Mesenteric fat pad (tissue), 1 donor: ENCODE measurements around the gene G6PD. TPM values are rescaled to one million over a fixed set of nuclear protein-coding genes. Genes with fewer than 3 reads are reported as not detected.
"Not testable (repeated sequence)": the region's sequence is repeated elsewhere in the genome, so short reads cannot be mapped to it uniquely, and the experiment has no call there.

Experiments used
- DNase-seq: peaks from one replicate; pipeline ENCODE4 v3.0.0-alpha.2; 2020; ENCODE audit warnings: low spot score
- total RNA-seq: library from RNA; stranded (reverse); fragmentation: NEBNext Ultra II Directional; extraction: Animal tissue kit (Norgen Biotek cat#: 25700); gene quantifications from one replicate; pipeline ENCODE4 v1.2.1, GENCODE V29; 2021
- donor health status: DM: yes; HTN: yes; CAD: no.

Gene G6PD
- total RNA-seq, 1 donor from 2014 or later = 110 TPM

DNA sequence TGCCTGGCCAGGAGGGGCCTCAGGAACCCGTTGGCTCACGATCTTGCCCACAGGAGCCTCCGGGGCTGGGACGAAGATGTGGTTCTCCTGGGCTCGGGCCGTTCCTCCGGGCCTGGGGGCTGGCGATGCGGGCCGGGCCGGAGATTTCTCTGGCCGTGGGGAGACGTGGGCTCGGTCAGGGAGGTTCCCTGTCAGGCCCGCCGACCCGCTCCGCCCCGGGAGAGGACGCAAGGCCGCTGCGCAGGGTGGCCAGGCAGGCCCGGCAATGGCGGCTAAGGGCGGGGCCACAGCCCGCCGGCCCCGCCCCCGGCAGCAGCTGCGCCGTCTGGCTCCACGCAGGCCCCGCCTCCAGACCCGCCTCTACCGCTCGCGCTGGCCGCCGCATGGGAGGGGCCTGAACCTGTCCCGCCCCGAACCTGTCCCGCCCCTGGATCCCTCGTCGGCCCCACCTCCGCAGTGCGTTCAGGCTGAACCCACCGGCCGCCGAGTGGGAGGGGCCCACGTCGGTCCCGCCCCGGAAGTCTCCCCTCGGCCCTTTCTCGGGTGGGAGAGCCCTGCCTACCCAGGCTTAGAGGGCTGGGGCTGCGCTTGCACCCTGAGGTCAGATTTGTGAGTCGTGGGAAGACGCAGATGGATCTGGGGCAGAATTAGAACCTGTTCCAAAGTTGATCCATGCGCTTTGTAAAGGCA is 30.5 kb downstream of the G6PD start, which contains the start of gene FAM3A:
TSS of gene FAM3A (minus strand) at position 267 of the 690 bp plus-strand sequence. CDS start 460 bp downstream, outside the sequence.
- DNase-seq = peak; percentile 97

DNA sequence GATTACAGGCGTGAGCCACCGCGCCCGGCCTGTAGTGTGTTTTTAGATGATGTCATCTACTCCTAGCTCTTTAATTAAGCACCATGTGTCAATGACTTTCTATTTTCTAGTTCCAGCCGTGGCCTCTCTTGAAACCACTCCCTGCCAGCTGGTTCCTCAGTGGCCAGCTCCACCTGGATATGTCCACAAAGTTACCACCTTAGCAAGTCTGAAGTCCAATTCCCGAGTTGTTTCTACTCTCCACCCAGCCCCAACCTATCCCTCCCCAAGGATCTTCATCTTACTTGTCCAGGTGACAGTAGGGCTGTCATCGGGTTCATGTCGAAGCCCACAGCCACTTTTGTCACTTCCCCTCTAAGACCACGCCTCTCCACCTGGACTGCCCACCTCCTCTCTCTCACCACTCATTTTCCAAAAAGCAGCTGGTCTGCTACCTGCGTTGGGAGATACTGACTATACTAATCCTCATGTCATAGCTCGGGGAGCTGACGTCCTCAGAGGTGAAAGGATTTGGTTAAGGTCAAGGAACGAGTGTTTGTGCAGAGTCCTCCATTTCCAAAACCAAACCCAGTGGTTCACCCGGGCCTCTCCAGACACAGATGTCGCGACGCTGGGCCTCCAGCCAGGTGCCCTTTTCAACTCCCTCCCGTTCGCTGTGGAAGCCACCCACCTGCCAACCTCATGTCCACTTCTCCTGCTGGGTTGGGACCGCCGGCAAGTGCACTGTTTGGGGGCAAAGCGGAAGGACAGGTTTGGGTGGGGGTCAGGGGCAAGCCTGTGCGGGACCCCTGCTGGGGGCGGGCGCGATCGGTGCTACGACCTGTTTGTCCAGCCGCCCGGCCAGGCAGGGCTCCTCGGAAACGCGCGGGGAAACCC is 31.3 kb downstream of the G6PD start:
- no peak for DNase-seq

DNA sequence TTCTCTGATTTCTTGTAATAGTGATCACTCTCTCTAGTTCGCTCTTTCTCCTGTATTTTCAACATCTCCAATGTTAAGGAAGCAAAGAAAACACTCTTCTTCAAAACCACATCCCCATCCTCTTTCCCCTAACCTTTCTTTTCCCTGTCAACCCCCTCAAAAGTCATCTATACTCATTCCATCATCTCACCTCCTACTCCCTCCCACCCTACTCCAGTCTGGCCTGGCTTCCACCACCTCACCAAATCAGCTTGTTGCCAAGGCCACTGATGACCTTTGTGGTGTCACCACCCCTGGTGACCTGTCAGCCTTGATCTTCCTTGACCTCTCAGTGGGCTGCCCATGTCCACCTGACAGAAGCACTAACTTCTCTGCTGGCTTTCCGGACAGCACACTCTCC is 32.9 kb downstream of the G6PD start:
- DNase-seq = no peak

DNA sequence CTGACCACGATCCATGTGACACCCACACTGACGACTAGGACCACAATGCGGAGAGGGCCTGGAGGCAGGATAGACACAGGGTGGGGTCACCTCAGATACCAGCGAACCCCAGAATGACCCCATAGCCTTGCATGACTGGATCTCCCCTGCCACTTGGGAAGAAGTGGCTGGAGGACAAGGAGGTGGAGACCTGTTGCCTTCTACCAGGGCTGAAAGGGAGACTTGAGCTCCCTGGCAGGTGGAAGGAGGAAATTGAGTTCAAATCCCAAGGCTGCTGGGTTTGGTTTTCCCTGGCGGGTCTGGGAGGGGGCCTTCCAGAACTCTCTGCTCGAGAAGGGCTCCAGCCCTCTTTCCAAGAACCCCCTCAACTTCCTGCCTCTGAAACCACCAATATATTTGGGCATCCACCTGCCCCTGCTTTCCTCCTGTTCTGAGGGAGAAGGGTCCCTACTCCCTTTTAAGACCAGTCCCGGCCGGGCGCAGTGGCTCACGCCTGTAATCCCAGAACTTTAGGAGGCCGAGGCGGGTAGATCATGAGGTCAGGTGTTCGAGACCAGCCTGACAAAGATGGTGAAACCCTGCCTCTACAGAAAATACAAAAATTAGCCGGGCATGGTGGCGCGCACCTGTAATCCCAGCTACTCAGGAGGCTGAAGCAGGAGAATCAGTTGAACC is 33.6 kb downstream of the G6PD start:
- DNase-seq = no peak

DNA sequence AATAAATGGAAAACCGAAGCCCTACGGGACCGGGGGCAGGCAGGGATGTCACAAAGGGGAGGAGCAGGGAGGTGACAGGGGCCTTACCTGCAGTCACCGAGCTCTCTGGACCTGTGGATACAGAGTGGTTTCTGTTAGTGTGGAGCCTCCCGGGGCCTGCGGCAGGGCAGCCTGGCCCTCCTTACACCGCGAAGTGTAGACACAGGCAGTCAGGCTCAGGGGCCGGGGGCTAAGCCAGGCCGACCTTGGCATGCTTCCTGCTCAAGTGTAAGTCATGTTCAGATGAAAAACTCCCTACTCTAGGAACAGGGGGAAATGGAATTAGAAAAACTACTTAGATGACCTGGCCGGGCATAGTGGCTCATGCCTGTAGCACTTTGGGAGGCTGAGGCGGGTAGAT is 34.9 kb downstream of the G6PD start:
- DNase-seq = no peak

DNA sequence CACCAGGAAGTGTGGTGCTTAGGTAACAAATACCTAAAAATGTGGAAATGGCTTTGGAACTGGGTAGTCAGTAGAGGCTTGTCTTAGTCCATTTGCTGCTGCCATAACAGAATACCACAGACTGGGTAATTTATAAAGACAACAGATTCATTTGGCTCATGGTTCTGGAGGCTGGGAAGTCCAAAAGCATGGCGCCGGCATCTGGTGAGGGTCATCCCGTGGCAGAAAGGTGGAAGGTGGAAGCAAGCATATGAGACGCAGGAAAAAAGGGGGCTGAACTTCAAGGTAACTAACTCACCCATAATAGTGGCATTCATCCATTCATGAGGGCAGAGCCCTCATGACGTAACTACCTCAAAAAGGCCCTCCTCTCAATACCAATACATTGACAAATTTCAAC is 37.2 kb downstream of the G6PD start:
- DNase-seq = no peak

DNA sequence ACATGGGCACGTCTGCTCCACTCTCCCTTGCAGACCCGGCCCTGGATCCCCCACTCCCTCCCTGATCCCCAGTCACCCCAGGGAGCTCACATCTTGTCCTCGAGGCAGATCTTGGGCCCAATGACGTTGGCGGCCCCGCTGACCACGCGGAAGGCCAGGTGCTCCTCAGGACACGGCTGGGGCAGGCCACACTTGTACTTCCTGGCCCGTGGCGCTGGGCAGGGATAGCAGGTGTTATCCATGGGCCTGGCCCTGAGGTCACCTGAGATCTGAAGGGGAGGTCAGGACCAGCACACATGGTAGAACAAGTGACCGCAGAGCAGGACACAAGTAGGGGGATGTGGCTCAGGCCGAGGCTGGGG is 38.3 kb downstream of the G6PD start:
- no peak for DNase-seq

DNA sequence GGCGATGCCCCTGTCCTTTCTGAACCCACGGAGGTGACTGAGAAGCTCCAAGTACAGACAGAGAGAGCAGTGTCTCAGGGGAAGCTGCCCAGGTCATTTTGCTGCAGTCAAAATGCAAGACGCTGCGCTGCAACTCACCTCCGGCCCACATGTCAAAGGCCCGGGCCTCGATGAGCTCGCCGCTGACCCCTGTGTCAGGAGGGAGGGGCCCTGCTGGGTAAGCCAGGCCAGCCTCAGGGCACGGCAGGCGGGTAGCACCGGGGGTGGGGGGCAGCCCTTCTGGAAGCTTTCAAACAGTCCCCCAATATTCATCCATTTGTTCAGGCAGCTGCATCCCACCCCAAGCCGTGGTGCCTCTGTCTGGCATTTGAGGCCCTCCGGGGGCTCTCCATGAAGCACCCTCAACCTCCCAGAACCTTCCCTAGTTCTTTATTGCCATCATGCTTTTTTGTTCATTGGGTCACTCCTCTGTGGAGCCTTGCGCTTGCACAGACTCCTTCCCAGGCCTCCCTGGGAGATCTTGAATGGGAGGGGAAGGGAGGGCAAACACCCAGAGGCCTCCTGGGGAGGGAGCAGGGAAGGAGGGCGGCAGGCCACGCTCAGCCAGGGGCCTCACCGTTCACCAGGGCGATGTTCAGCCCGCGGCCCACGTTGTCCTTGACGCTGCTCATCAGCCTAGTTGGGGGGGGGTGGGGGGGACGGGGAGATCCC is 38.8 kb downstream of the G6PD start:
- DNase-seq = no peak

DNA sequence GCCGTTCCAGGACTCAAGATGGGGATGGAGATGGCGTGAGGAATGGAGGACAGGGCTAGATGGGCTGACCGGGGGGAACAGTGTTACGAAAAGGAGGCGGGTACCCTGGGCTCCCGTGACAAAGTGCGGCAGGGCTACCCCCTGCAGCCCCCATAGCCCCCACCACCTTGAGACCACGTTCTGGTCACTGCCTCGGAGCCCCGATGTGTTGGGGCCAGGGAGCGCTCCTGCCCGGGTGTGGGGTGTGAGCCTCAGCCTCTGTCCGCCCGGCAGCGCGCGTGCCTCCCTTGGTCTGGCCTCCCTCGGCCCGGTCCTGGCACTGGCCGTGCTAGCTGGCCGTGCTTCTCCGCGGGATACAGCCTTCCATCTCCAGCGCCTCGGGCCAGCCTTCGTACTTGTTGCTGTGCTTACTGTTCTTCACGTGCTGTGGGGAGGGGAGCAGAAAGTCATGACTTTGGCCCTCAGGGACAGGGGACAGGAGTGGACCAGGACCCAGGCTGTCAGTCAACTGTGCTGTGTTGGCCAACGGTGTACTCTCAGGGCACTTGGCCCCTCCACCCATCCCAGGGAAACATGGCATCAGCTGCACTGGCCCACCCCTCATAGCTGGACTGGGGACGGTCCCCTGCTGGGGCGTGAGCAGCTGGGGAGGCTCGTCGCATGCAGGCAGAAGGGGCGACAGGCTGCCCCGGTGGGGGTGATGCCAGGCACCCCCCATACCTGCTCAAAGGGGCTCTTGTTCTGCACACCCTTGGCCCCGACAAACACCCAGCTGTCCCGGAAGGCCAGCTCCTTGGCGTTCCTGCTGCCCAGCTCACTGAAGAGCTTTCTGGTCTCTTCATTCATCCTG is 39.9 kb downstream of the G6PD start:
- no peak for DNase-seq

DNA sequence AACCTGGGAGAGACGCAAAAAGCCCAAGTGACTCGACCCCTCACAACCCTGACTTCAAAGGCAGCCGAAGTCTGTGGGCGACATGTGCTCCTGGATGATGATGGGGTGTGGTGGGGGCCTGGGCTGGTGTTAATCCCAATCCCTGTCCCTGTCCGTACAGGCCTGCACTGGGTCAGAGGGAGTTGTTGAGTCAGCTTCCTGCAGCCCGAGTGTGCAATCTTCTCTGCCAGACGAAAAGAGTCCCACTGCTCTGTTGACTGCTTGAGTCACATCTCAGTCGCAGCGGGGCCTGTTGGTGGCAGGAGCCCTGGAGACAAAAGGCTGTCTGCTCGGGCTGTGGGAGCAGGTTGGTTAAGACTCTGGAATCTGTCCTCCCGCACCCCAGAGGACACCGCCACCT is 40.9 kb downstream of the G6PD start:
- no peak for DNase-seq

DNA sequence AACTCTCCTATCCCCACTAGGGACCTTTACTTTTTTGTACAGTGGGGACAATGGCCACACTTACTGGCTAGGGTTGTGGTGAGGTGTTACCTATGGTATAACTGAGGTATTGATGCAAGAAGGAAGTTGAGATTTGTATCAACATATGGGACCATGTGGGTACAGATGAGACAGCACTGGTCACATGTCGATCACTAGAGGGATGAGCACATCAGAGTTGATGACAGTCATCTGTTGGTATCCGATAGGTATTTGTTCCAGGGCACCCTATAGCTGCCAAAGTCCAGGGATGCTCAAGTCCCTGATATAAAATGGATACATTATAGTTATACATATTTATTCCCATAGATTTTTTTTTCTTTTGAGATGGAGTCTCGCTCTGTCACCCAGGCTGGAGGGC is 43.7 kb downstream of the G6PD start:
- no peak for DNase-seq

DNA sequence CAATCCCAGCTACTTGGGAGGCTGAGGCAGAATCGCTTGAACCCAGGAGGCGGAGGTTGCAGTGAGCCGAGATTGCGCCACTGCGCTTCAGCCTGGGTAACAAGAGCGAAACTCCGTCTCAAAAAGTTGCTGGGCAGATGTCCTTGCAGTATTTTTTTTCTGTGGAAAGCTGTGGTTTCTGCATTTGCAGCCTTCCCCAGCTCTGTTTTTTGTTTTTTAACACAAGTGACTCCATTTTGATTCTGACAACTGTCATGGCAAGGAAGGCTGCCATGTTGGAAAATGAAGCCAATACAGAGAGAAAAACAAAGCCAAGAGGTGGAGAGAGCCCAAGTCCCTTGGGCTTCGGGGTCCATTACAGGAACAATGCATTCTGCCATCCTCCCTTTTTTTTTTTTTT is 44.5 kb downstream of the G6PD start:
- no peak for DNase-seq

DNA sequence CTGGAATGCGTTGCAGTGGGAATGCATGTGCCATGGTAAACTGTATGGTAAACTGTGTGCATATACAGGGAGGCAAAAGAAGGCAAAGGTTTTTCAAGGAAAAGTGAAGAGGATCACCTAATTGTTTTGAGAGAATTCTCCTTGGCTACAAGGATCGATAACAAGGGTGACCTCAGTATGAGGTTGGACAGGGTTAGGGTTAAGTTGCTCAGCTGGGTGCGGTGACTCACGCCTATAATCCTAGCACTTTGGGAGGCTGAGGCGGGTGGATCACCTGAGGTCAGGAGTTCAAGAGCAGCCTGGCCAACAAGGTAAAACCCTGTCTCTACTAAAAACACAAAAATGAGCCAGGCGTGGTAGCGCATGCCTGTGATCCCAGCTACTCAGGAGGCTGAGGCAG is 45.2 kb downstream of the G6PD start:
- DNase-seq = not testable (repeated sequence)

DNA sequence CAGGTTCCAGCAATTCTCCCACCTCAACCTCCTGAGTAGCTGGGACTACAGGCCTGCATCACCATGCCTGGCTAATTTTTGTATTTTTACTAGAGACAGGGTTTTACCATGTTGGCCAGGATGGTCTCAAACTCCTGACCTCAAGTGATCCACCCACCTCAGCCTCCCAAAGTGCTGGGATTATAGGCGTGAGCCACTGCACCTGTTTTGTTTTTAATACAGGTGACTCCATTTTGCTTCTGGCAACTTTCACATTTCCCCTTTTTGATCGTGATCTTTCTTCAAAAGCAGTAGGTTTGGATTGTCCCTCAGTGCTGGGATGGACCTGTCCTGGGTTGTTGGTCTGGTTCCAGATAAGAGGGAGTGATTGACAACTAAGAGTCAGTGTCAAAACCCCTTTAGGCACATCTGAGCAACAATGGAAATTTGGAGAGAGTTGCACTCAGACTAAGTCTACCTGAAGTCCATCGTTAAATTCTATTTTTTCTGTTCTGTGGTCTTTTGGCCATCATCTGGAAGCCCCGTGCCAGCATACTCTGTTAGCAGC is 50.0 kb downstream of the G6PD start:
- not testable (repeated sequence) for DNase-seq

DNA sequence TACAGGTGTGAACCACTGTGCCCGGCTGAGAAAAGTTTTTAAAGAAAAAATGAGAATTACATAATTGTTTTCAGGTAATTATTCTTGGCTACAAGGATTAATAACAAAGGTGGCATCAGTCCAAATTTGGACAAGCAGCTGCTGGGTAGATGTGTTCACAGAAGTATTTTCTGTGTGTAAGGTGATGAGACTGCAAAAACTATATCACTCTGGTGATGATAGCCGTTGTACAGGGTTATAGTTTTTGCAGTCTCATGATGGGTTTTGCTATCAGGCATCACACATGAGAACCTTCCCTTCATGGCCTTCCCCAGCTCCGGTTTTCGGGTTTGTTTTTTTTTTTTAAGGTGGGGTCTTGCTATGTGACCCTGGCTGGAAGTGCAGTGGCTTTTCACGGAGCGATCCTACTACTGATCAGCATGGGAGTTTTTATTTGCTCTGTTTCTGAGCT is 51.1 kb downstream of the G6PD start:
- no peak for DNase-seq

DNA sequence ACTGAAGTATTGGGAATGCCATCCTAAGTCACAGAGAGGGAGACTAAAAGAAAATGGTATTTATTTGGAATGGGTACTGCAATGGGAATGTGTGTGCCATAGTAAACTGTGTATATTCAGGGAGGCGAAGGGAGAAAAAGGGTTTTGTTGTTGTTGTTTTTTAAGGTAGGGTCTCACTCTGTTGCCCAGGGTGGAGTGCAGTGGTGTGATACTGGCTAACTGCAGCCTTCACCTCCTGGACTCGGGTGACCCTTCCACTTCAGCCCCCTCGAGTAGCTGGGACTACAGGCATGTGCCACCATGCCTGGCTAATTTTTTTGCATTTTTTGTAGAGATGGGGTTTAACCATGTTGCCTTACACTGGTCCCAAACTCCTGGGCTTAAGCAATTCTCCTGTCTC is 51.9 kb downstream of the G6PD start:
- DNase-seq = no peak

DNA sequence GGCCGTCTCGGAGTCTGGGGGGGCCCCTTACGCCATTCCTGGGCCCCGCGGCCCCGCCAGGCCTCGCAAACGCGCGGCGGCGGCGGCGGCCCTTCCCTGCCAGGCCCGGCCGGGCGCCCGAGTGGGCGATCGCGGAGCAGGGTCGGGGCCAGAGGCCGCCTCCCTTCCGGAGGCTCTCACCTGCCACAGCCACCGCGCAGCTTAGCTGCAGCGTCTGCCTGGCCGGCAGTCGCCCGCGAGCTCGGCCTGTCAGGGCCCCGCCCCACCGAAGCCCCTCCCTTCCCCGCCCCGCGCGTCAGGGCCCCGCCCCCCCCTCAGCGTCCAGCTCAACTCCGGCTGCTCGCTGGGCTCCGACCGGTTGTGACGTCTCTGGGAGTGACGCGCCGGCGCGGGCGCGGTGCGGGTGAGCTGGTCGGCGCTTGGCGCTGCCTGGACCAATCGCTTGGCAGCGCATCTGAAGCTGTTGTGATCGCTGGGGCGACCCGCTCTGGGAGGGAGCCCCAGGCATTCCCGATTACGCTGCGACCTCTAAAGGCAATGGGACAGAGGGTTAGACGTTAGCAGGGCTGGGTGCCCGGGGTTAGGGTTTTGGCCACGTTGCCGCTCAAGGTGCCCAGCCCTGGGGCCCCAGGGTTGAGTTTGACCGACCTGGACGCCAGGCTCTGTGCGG is 56.1 kb downstream of the G6PD start, which contains the start of gene SLC10A3:
TSS of gene SLC10A3 (minus strand) at position 216 of the 670 bp plus-strand sequence. CDS start 1,689 bp downstream, outside the sequence.
- DNase-seq = peak; percentile 98

DNA sequence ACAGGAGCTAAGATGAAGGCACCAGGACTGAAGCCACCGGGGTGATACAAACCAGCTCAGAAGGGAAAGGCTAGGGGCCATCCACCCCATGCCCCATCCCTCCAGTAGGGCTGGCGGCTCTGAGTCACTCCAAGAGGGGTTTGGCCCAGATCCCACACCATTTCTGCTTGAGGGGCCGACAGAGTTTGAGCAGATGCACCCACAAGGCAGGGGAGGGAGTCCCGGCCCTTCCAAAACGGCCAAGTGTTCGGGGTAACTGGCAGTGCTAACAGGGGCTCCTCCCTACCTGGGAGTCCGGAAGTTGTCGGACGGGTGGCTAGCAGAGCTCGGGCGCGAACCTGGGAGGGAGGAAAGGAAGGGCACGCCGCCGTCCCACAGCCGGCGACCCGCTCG is 56.6 kb downstream of the G6PD start:
- DNase-seq = no peak

DNA sequence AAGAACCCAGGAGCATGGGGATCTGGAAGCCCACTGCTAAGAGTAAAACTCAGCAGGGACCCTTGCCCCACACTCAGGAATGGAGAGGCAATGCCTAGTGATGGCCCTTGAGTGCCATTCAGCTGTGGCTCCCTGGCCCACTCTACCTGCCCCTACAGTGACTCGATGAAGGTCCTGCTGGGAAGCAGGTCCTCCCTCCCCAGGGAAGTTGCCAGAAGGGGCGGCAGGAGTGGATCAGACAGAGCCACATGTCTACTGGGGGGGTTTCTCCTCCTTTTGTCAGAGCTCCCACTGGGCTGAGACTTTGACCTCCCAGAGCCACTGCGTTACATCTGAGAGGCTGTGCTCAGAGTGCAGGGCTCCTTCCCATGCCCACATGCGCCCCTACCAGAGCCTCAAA is 57.5 kb downstream of the G6PD start:
- DNase-seq = no peak
